ENCODE results near the gene ARHGAP12.

- TF ChIP-seq CTCF (conservative IDR thresholded peaks at IDR 0.05; ENCODE audit: low read length) (no peak), EZH2phosphoT487 (IDR thresholded peaks at IDR 0.05; ENCODE audit: borderline replicate concordance) (no peak)
These were observed 152.5 kb downstream of the ARHGAP12 start for GRCh38 chr10:31776159-31776558.

All from Loucy (cell line).